HCT116 (cell line): ENCODE data around the gene UBN1. TPM values are rescaled to one million over a fixed set of nuclear protein-coding genes. Genes with fewer than 3 reads are reported as not detected.

Experiments
- ATAC-seq: fragments of 200-7000 bp; cut with Tn5 transposase; 2 replicates; pipeline ENCODE4 v1.9.1; 2020; ENCODE audit warnings: mild to moderate bottlenecking, moderate library complexity
- BruUV-seq: library from RNA; stranded (reverse); fragments of 400-500 nt; replicated peaks from 2 replicates; lab custom pipeline; 2021; lab: Mats Ljungman, UMichigan
- CTCF ChIA-PET: fragments of 300-600 bp; sonication (Branson Sonifier 250); formaldehyde crosslinking; loops from one replicate; lab custom pipeline; 2021; ENCODE audit warnings: antibody characterized with exemption; lab: Charles Lee
- POLR2A ChIA-PET: fragments of 300-600, 350-600 bp; sonication (Branson Sonifier 250); formaldehyde crosslinking; loops from one replicate; lab custom pipeline; 2021; ENCODE audit warnings: antibody characterized with exemption; lab: Charles Lee
- RAD21 ChIA-PET, 2 experiments: fragments of 300-600 bp; sonication (Branson Sonifier 250); formaldehyde crosslinking; loops; one replicate each; lab custom pipeline; 2023; ENCODE audit warnings: low total read pairs in 2 of 2; ENCODE audit not compliant: uncharacterized antibody in 2 of 2, unreplicated experiment in 2 of 2, low non-redundant PET in 1 of 2; lab: Charles Lee
- DNase-seq: peaks from one replicate; pipeline ENCODE4 v3.0.0-alpha.2; 2010; ENCODE audit warnings: low read depth, low spot score
- H2AFZ ChIP-seq: fragments of 200-600 bp; shearing (Covaris generic), sonication (generic); 2 replicates; pipeline ENCODE4 v1.6.1; 2017; ENCODE audit warnings: low read depth, mixed run types, mixed read lengths, antibody characterized with exemption, low read length; ENCODE audit not compliant: poor library complexity, severe bottlenecking
- H3K27ac ChIP-seq: 2 replicates; pipeline ENCODE4 v1.5.1; 2012; ENCODE audit warnings: low read depth, low read length
- H3K27me3 ChIP-seq: fragments of 200-600 bp; sonication (generic); 2 replicates; pipeline ENCODE4 v1.6.1; 2016; ENCODE audit warnings: mixed run types, low read length, mixed read lengths; ENCODE audit not compliant: insufficient read depth
- H3K36me3 ChIP-seq, 2 experiments: fragments of 200-500 bp in 1 of 2; fragments of 200-600 bp in 1 of 2; sonication (Bioruptor generic) in 1 of 2; sonication (generic) in 1 of 2; 2 replicates each; pipeline versions ENCODE4 v1.5.1 to v1.6.1; 2014 to 2016; ENCODE audit warnings: low read length in 2 of 2, inconsistent platforms in 1 of 2, mixed read lengths in 1 of 2, mixed run types in 1 of 2; ENCODE audit not compliant: insufficient read depth in 2 of 2, control insufficient read depth in 1 of 2
- H3K4me1 ChIP-seq, 2 experiments: fragments of 200-600 bp in 1 of 2; sonication (generic) in 1 of 2; 2 replicates each; pipeline versions ENCODE4 v1.5.1 to v1.6.1; 2012 to 2017; ENCODE audit warnings: low read length in 2 of 2, inconsistent platforms in 1 of 2, mild to moderate bottlenecking in 1 of 2, mixed read lengths in 1 of 2, mixed run types in 1 of 2, moderate library complexity in 1 of 2; ENCODE audit not compliant: insufficient read depth in 2 of 2, control insufficient read depth in 1 of 2
- H3K4me2 ChIP-seq: fragments of 200-600 bp; sonication (generic); 2 replicates; pipeline ENCODE4 v1.6.1; 2017; ENCODE audit warnings: mixed run types, low read length, mixed read lengths
- H3K4me3 ChIP-seq, 2 experiments: fragments of 200-600 bp in 1 of 2; sonication (generic) in 1 of 2; replicated peaks in 1 of 2; 2 replicates each; pipeline ENCODE4 v1.5.1; 2011 to 2016; ENCODE audit warnings: low read length in 2 of 2, control low read depth in 1 of 2, low read depth in 1 of 2, mild to moderate bottlenecking in 1 of 2, mixed read lengths in 1 of 2, mixed run types in 1 of 2
- H3K79me2 ChIP-seq: fragments of 200-600 bp; sonication (generic); 2 replicates; pipeline ENCODE4 v1.6.1; 2017; ENCODE audit warnings: mild to moderate bottlenecking, mixed run types, low read length, moderate library complexity, mixed read lengths; ENCODE audit not compliant: insufficient read depth
- H3K9ac ChIP-seq: fragments of 200-600 bp; sonication (generic); 2 replicates; pipeline ENCODE4 v1.6.1; 2016; ENCODE audit warnings: low read length, mixed read lengths
- H3K9me2 ChIP-seq: fragments of 200-600 bp; sonication (generic), shearing (Covaris generic); 2 replicates; pipeline ENCODE4 v1.6.1; 2017; ENCODE audit warnings: mixed run types, mild to moderate bottlenecking, moderate library complexity; ENCODE audit not compliant: insufficient read depth
- H3K9me3 ChIP-seq, 2 experiments: fragments of 200-500 bp in 1 of 2; fragments of 200-600 bp in 1 of 2; sonication (Bioruptor generic) in 1 of 2; sonication (generic) in 1 of 2; 2 replicates each; pipeline ENCODE4 v1.6.1; 2014 to 2017; ENCODE audit warnings: low read length in 2 of 2, mixed read lengths in 2 of 2, inconsistent platforms in 1 of 2, low read depth in 1 of 2, mild to moderate bottlenecking in 1 of 2, mixed run types in 1 of 2, moderate library complexity in 1 of 2; ENCODE audit not compliant: control insufficient read depth in 1 of 2, insufficient read depth in 1 of 2
- H4K20me1 ChIP-seq: fragments of 200-600 bp; sonication (generic), shearing (Covaris generic); 2 replicates; pipeline ENCODE4 v1.6.1; 2017; ENCODE audit warnings: mixed run types, mild to moderate bottlenecking, moderate library complexity; ENCODE audit not compliant: insufficient read depth
- CBX3 ChIP-seq: IDR thresholded peaks from 2 replicates; pipeline ENCODE4 v1.6.1; 2012; ENCODE audit warnings: low read depth
- CEBPB ChIP-seq: IDR thresholded peaks from 2 replicates; pipeline ENCODE4 v1.6.1; 2012; ENCODE audit warnings: low read depth
- EGR1 ChIP-seq: IDR thresholded peaks from 2 replicates; pipeline ENCODE4 v1.6.1; 2012; ENCODE audit warnings: low read depth
- ELF1 ChIP-seq: IDR thresholded peaks from 2 replicates; pipeline ENCODE4 v1.6.1; 2012; ENCODE audit warnings: low read depth, borderline replicate concordance
- EZH2 ChIP-seq: fragments of 200-600 bp; sonication (generic); IDR thresholded peaks from 2 replicates; pipeline ENCODE4 v1.6.1; 2017; ENCODE audit warnings: antibody characterized with exemption, mixed run types
- FOSL1 ChIP-seq: IDR thresholded peaks from 2 replicates; pipeline ENCODE4 v1.6.1; 2012; ENCODE audit warnings: low read depth
- JUND ChIP-seq: IDR thresholded peaks from 2 replicates; pipeline ENCODE4 v1.6.1; 2012
- POLR2A ChIP-seq: IDR thresholded peaks from 2 replicates; pipeline ENCODE4 v1.7.0; 2011; ENCODE audit warnings: borderline replicate concordance; ENCODE audit not compliant: insufficient read depth, insufficient read length; ENCODE audit errors: extremely low read depth
- POLR2AphosphoS5 ChIP-seq: IDR thresholded peaks from 2 replicates; pipeline ENCODE4 v1.6.1; 2011; ENCODE audit warnings: mild to moderate bottlenecking, low read depth, low read length, moderate library complexity
- RAD21 ChIP-seq: IDR thresholded peaks from 2 replicates; pipeline ENCODE4 v1.6.1; 2012; ENCODE audit warnings: low read depth, mild to moderate bottlenecking
- SIN3A ChIP-seq: IDR thresholded peaks from 2 replicates; pipeline ENCODE4 v1.6.1; 2012; ENCODE audit warnings: low read depth
- SP1 ChIP-seq: IDR thresholded peaks from 2 replicates; pipeline ENCODE4 v1.6.1; 2012; ENCODE audit warnings: low read depth
- ZFX ChIP-seq: fragments of 450-650 bp; IDR thresholded peaks from 2 replicates; pipeline ENCODE4 v1.6.1; 2017
- ZNF274 ChIP-seq: fragments of 200-500 bp; sonication (Bioruptor generic); IDR thresholded peaks from 2 replicates; pipeline ENCODE4 v1.6.1; 2014; ENCODE audit warnings: mild to moderate bottlenecking, low read depth, low read length, inconsistent platforms
- intact Hi-C: fragments of 100-400 bp; cut with micrococcal nuclease; formaldehyde crosslinking; loops from 2 replicates; pipeline ENCODE4 v1.10.0; 2022
- total RNA-seq: library from RNA; stranded (reverse); gene quantifications from one replicate; pipeline ENCODE4 v1.2.1, GENCODE V29; 2021; ENCODE audit not compliant: unreplicated experiment
- TF ChIP-seq, protein P1 (sequence below), 3 experiments: fragments of 200-600 bp in 1 of 3; sonication (generic) in 1 of 3; IDR thresholded peaks in 2 of 3; conservative IDR thresholded peaks in 1 of 3; 2 replicates each; pipeline ENCODE4 v1.5.1; 2012 to 2017; ENCODE audit warnings: low read depth in 2 of 3, low read length in 2 of 3, antibody characterized with exemption in 1 of 3, borderline replicate concordance in 1 of 3, control low read depth in 1 of 3, mild to moderate bottlenecking in 1 of 3, mixed read lengths in 1 of 3, mixed run types in 1 of 3, moderate library complexity in 1 of 3; ENCODE audit not compliant: insufficient read depth in 1 of 3
- TF ChIP-seq, protein P2 (sequence below): IDR thresholded peaks from 2 replicates; pipeline ENCODE4 v1.6.1; 2012

The UBN1 gene
- total RNA-seq, 1 experiment from 2014 or later, result 31.9 TPM

GRCh38 chr16:4852221-4852872 is 5.1 kb downstream of the UBN1 start:
- TF ChIP-seq RAD21 (no peak), CBX3 (no peak), ZFX (no peak), ELF1 (no peak), SP1 (no peak), SIN3A (no peak), ZNF274 (no peak), POLR2AphosphoS5 (no peak), CEBPB (no peak), EGR1 (no peak), JUND (no peak), EZH2 (no peak), POLR2A (no peak), FOSL1 (no peak)
- TF ChIP-seq, protein P1, sequence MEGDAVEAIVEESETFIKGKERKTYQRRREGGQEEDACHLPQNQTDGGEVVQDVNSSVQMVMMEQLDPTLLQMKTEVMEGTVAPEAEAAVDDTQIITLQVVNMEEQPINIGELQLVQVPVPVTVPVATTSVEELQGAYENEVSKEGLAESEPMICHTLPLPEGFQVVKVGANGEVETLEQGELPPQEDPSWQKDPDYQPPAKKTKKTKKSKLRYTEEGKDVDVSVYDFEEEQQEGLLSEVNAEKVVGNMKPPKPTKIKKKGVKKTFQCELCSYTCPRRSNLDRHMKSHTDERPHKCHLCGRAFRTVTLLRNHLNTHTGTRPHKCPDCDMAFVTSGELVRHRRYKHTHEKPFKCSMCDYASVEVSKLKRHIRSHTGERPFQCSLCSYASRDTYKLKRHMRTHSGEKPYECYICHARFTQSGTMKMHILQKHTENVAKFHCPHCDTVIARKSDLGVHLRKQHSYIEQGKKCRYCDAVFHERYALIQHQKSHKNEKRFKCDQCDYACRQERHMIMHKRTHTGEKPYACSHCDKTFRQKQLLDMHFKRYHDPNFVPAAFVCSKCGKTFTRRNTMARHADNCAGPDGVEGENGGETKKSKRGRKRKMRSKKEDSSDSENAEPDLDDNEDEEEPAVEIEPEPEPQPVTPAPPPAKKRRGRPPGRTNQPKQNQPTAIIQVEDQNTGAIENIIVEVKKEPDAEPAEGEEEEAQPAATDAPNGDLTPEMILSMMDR (IDR thresholded peaks at IDR 0.05 in 2 of 3, conservative IDR thresholded peaks at IDR 0.05 in 1 of 3; ENCODE audit: borderline replicate concordance in 1 of 3, insufficient read depth in 1 of 3, low read depth in 2 of 3, low read length in 2 of 3), result no peak
- TF ChIP-seq, protein P2, sequence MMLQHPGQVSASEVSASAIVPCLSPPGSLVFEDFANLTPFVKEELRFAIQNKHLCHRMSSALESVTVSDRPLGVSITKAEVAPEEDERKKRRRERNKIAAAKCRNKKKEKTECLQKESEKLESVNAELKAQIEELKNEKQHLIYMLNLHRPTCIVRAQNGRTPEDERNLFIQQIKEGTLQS, result no peak
- Histone ChIP-seq H3K36me3 (peaks cover 17% of the 10 kb centered on the region in 2 experiments; a peak in 3 of 4 replicates), H3K9me2 (no peaks in the 10 kb centered on the region), H3K27ac (no peak overlapping the region; the same call in 1 of the 2 replicates), H3K4me3 (no peak overlapping the region), H3K79me2 (peaks cover 71% of the 10 kb centered on the region), H2AFZ (no peak overlapping the region), H3K27me3 (no peaks in the 10 kb centered on the region), H3K4me1 (peaks cover 9 to 29% of the 10 kb centered on the region in 2 experiments), H4K20me1 (peaks cover 5% of the 10 kb centered on the region; the same call in 1 of the 2 replicates), H3K9ac (0 out of 2 replicates have a peak overlapping the region, but pooled peaks have one; percentile 13), H3K9me3 (no peaks in the 10 kb centered on the region), H3K4me2 (peak overlapping the region; percentile 49)
- intact Hi-C loops, result no loop called here
- ChIA-PET RAD21 (no interaction called here), POLR2A (no interaction called here), CTCF (no interaction called here)
- DNase-seq (no peak), ATAC-seq (no peak)
- no TSS peak for BruUV-seq
